CD14-positive monocyte (primary cell): Measurements from ENCODE around the gene C1QA. TPM values are rescaled to one million over a fixed set of nuclear protein-coding genes. Genes with fewer than 3 reads are reported as not detected.

Experiments
- DNase-seq, 3 donors: peaks; one replicate each; pipeline ENCODE4 v3.0.0-alpha.2; 2011 to 2022
- H2AFZ ChIP-seq: 2 replicates; pipeline ENCODE4 v1.6.0; 2012; ENCODE audit warnings: mild to moderate bottlenecking, low read depth, low read length, inconsistent platforms; ENCODE audit not compliant: insufficient read depth, poor library complexity, severe bottlenecking
- H3K27ac ChIP-seq, 2 donors: 1 replicate in 1 of 2; 2 replicates in 1 of 2; pipeline ENCODE4 v1.5.1; 2012 to 2013; ENCODE audit warnings: low read length in 2 of 2, control low read depth in 1 of 2, inconsistent platforms in 1 of 2, low read depth in 1 of 2, mild to moderate bottlenecking in 1 of 2
- H3K27me3 ChIP-seq, 2 donors: one replicate each; pipeline versions ENCODE4 v1.6.0 to v1.6.1; 2011 to 2013; ENCODE audit warnings: low read length in 2 of 2; ENCODE audit not compliant: control insufficient read depth in 2 of 2, insufficient read depth in 2 of 2
- H3K36me3 ChIP-seq, 2 donors: replicated peaks in 1 of 2; 1 replicate in 1 of 2; 2 replicates in 1 of 2; pipeline versions ENCODE4 v1.5.1 to v1.6.1; 2012 to 2013; ENCODE audit warnings: low read length in 2 of 2, control low read depth in 1 of 2, inconsistent platforms in 1 of 2, mild to moderate bottlenecking in 1 of 2; ENCODE audit not compliant: insufficient read depth in 2 of 2, control insufficient read depth in 1 of 2
- H3K4me1 ChIP-seq, 2 donors: 1 replicate in 1 of 2; 2 replicates in 1 of 2; pipeline versions ENCODE4 v1.5.1 to v1.6.1; 2012 to 2013; ENCODE audit warnings: low read length in 2 of 2, control low read depth in 1 of 2, inconsistent platforms in 1 of 2, mild to moderate bottlenecking in 1 of 2, moderate library complexity in 1 of 2; ENCODE audit not compliant: insufficient read depth in 2 of 2, control insufficient read depth in 1 of 2
- H3K4me2 ChIP-seq: replicated peaks from 2 replicates; pipeline ENCODE3; 2012; ENCODE audit warnings: low read length, moderate library complexity, mild to moderate bottlenecking; ENCODE audit not compliant: poor library complexity, severe bottlenecking; ENCODE audit errors: extremely low read depth
- H3K4me3 ChIP-seq, 3 experiments: fragments of 200-600 bp in 1 of 3; sonication (generic) in 1 of 3; replicated peaks in 1 of 3; 1 replicate in 2 of 3; 2 replicates in 1 of 3; pipeline ENCODE4 v1.5.1; 2011 to 2013; ENCODE audit warnings: low read length in 3 of 3, mild to moderate bottlenecking in 3 of 3, control low read depth in 2 of 3, low read depth in 2 of 3, inconsistent platforms in 1 of 3, moderate library complexity in 1 of 3
- H3K79me2 ChIP-seq: 2 replicates; pipeline ENCODE4 v1.6.0; 2012; ENCODE audit warnings: mild to moderate bottlenecking, control low read depth, inconsistent platforms, low read length, moderate library complexity; ENCODE audit not compliant: insufficient read depth
- H3K9ac ChIP-seq: 2 replicates; pipeline ENCODE4 v1.6.0; 2017; ENCODE audit warnings: low read length, mild to moderate bottlenecking; ENCODE audit not compliant: insufficient read depth, poor library complexity, severe bottlenecking
- H3K9me3 ChIP-seq, 2 donors: replicated peaks in 1 of 2; 1 replicate in 1 of 2; 2 replicates in 1 of 2; pipeline versions ENCODE4 v1.5.1 to v1.6.1; 2012 to 2013; ENCODE audit warnings: low read length in 2 of 2, control low read depth in 1 of 2; ENCODE audit not compliant: control insufficient read depth in 1 of 2, insufficient read depth in 1 of 2
- H4K20me1 ChIP-seq: 2 replicates; pipeline ENCODE4 v1.6.0; 2012; ENCODE audit warnings: mild to moderate bottlenecking, low read length, control low read depth, moderate library complexity; ENCODE audit not compliant: insufficient read depth
- H3K27ac Mint-ChIP-seq, 7 donors: one replicate each; pipeline ENCODE4 v1.8.0; 2020; ENCODE audit warnings: mild to moderate bottlenecking in 7 of 7, mixed read lengths in 7 of 7, moderate library complexity in 6 of 7, inconsistent platforms in 2 of 7
- H3K27me3 Mint-ChIP-seq, 3 donors: one replicate each; pipeline ENCODE4 v1.8.0; 2021 to 2022; ENCODE audit warnings: low read depth in 3 of 3, mild to moderate bottlenecking in 3 of 3, mixed read lengths in 3 of 3, moderate library complexity in 3 of 3, inconsistent platforms in 1 of 3
- H3K36me3 Mint-ChIP-seq, 2 donors: one replicate each; pipeline ENCODE4 v1.8.0; 2020; ENCODE audit warnings: mixed read lengths in 2 of 2, inconsistent platforms in 1 of 2, mild to moderate bottlenecking in 1 of 2
- H3K4me1 Mint-ChIP-seq: one replicate; pipeline ENCODE4 v1.8.0; 2020; ENCODE audit warnings: mild to moderate bottlenecking, mixed read lengths
- H3K4me3 Mint-ChIP-seq, 2 donors: one replicate each; pipeline ENCODE4 v1.8.0; 2020; ENCODE audit warnings: mild to moderate bottlenecking in 2 of 2, mixed read lengths in 2 of 2, moderate library complexity in 1 of 2
- H3K9me3 Mint-ChIP-seq, 7 donors: one replicate each; pipeline ENCODE4 v1.8.0; 2020 to 2022; ENCODE audit warnings: mixed read lengths in 7 of 7, mild to moderate bottlenecking in 6 of 7, moderate library complexity in 6 of 7, inconsistent platforms in 2 of 7
- WGBS: methylation state at CpG from one replicate; pipeline ENCODE4 v1.1.5; 2013; ENCODE audit warnings: missing lambda C conversion rate; ENCODE audit not compliant: insufficient coverage; 5-methylcytosine and 5-hydroxymethylcytosine counted together
- intact Hi-C, 2 donors: fragments of 100-400 bp; cut with micrococcal nuclease; formaldehyde crosslinking; loops; one replicate each; pipeline versions ENCODE4 v1.15.0 to v1.15.1; 2023
- polyA plus RNA-seq, 3 donors: library from polyadenylated mRNA; depleted of rRNA in 1 of 3; unstranded in 2 of 3; stranded (reverse) in 1 of 3; fragments of 300-500 nt in 2 of 3; fragments of >200 nt in 1 of 3; fragmentation: Illumina TruSeq in 2 of 3; gene quantifications; 1 replicate in 2 of 3; 2 replicates in 1 of 3; pipeline ENCODE4 v1.2.3, GENCODE V29; 2012 to 2021
- TF ChIP-seq, protein P1 (sequence below): fragments of 200-600 bp; IDR thresholded peaks from one replicate; pipeline ENCODE4 v1.8.0; 2022; ENCODE audit warnings: antibody characterized with exemption, mild to moderate bottlenecking

Gene C1QA
- polyA plus RNA-seq, 3 donors: 14.5 to 19.6 (median 16.3) TPM

DNA sequence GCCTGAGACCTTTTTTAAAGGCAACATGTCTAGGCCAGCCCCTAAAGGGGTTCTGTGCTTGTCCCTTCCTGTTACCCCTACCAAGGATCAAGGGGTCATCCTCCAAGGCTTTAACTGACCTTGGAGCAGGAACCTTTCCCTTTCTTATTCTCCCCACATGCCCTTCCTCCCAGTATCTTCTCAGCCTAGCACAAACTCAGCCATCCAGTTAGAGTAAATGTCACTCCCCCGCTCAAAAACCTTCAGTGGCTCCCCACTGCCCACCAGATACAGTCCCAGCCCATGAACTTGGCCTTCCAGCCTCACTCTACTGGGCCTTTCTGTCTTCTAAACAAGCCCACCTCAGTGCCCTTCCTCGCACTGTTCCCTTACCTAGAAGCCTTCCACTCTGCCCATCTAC lies 25.5 kb downstream of the C1QA start:
- no peak overlapping the region for H3K4me3 Mint-ChIP-seq
- 96% methylated on average over 2 of the region's 2 CpGs for WGBS
- TF ChIP-seq, protein P1, sequence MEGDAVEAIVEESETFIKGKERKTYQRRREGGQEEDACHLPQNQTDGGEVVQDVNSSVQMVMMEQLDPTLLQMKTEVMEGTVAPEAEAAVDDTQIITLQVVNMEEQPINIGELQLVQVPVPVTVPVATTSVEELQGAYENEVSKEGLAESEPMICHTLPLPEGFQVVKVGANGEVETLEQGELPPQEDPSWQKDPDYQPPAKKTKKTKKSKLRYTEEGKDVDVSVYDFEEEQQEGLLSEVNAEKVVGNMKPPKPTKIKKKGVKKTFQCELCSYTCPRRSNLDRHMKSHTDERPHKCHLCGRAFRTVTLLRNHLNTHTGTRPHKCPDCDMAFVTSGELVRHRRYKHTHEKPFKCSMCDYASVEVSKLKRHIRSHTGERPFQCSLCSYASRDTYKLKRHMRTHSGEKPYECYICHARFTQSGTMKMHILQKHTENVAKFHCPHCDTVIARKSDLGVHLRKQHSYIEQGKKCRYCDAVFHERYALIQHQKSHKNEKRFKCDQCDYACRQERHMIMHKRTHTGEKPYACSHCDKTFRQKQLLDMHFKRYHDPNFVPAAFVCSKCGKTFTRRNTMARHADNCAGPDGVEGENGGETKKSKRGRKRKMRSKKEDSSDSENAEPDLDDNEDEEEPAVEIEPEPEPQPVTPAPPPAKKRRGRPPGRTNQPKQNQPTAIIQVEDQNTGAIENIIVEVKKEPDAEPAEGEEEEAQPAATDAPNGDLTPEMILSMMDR: no peak
- H3K9me3 Mint-ChIP-seq: peaks cover 0 to 2% (median 0%) of the 10 kb centered on the region in 7 donors
- Histone ChIP-seq H3K9me3 (no peaks in the 10 kb centered on the region), H3K36me3 (no peaks in the 10 kb centered on the region), H4K20me1 (no peaks in the 10 kb centered on the region), H3K4me1 (no peaks in the 10 kb centered on the region), H3K27ac (no peak overlapping the region), H3K4me2 (no peak overlapping the region), H3K4me3 (no peak overlapping the region), H3K27me3 (no peaks in the 10 kb centered on the region), H3K79me2 (no peaks in the 10 kb centered on the region), H2AFZ (no peak overlapping the region), H3K9ac (no peak overlapping the region)
- H3K27me3 Mint-ChIP-seq: peaks cover 7 to 12% (median 7%) of the 10 kb centered on the region in 3 donors
- H3K4me1 Mint-ChIP-seq: no peaks in the 10 kb centered on the region
- no peak overlapping the region for H3K27ac Mint-ChIP-seq
- H3K36me3 Mint-ChIP-seq: no peaks in the 10 kb centered on the region
- intact Hi-C loops: no loop called here
- DNase-seq: no peak

DNA sequence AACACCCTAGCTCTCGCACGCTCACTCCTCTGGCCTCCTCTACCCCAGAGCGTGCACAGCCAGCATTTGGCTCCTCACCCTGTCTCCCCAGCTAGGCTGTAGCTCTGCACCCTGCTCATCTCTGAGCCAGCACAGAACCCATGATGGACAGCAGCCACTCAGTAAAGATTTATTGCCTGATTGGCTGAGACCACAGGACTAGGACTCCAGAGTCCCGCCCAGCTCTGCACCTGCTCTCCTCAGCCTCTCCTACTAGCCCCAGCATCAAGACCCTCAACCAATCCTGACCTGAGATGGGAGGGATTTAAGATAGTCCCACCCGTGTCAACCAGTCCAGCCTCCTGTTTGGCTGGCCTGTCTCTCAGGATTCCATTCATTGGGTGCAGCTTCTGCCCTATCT lies 25.9 kb downstream of the C1QA start:
- no peak overlapping the region for H3K4me3 Mint-ChIP-seq
- Histone ChIP-seq H2AFZ (no peak overlapping the region), H3K9ac (no peak overlapping the region), H3K4me2 (no peak overlapping the region), H3K27ac (no peak overlapping the region), H4K20me1 (no peaks in the 10 kb centered on the region), H3K79me2 (no peaks in the 10 kb centered on the region), H3K9me3 (no peaks in the 10 kb centered on the region), H3K4me3 (no peak overlapping the region), H3K4me1 (no peaks in the 10 kb centered on the region), H3K36me3 (no peaks in the 10 kb centered on the region), H3K27me3 (no peaks in the 10 kb centered on the region)
- intact Hi-C loops: no loop called here
- peaks cover 0 to 2% (median 0%) of the 10 kb centered on the region in 7 donors for H3K9me3 Mint-ChIP-seq
- WGBS: 71% methylated on average over 4 of the region's 5 CpGs
- DNase-seq: no peak
- TF ChIP-seq, protein P1: no peak
- no peaks in the 10 kb centered on the region for H3K4me1 Mint-ChIP-seq
- H3K27me3 Mint-ChIP-seq: peaks cover 6 to 12% (median 8%) of the 10 kb centered on the region in 3 donors
- no peak overlapping the region for H3K27ac Mint-ChIP-seq
- no peaks in the 10 kb centered on the region for H3K36me3 Mint-ChIP-seq
